MM.1S (cell line): ENCODE results near the gene CD276.

Experiments
- DNase-seq: peaks from one replicate; pipeline ENCODE4 v3.0.0-alpha.2; 2015
- H2AFZ ChIP-seq: fragments of 300-600 bp; sonication (generic); 2 replicates; pipeline ENCODE4 v1.6.0; 2016; ENCODE audit warnings: antibody characterized with exemption, low read length
- H3F3A ChIP-seq: fragments of 300-600 bp; sonication (generic); 2 replicates; pipeline ENCODE4 v1.6.1; 2016; ENCODE audit warnings: mild to moderate bottlenecking, antibody characterized with exemption, low read length, moderate library complexity, mixed read lengths; ENCODE audit not compliant: insufficient read depth
- H3K27ac ChIP-seq: fragments of 300-600 bp; sonication (generic); 2 replicates; pipeline ENCODE4 v1.5.1; 2016; ENCODE audit warnings: mild to moderate bottlenecking, low read length
- H3K27me3 ChIP-seq: fragments of 300-600 bp; sonication (generic); replicated peaks from 2 replicates; pipeline ENCODE4 v1.6.0; 2016; ENCODE audit warnings: low read length; ENCODE audit not compliant: insufficient read depth
- H3K36me3 ChIP-seq: fragments of 300-600 bp; sonication (generic); replicated peaks from 2 replicates; pipeline ENCODE4 v1.6.1; 2016; ENCODE audit warnings: mild to moderate bottlenecking, low read length, mixed read lengths; ENCODE audit not compliant: insufficient read depth
- H3K4me1 ChIP-seq: fragments of 300-600 bp; sonication (generic); 2 replicates; pipeline ENCODE4 v1.6.1; 2016; ENCODE audit warnings: low read length, mixed read lengths
- H3K4me2 ChIP-seq: fragments of 300-600 bp; sonication (generic); 2 replicates; pipeline ENCODE4 v1.6.0; 2016; ENCODE audit warnings: low read depth, low read length
- H3K4me3 ChIP-seq: fragments of 300-600 bp; sonication (generic); 2 replicates; pipeline ENCODE4 v1.5.1; 2016; ENCODE audit warnings: low read length, mixed read lengths
- H3K79me2 ChIP-seq: fragments of 300-600 bp; sonication (generic); 2 replicates; pipeline ENCODE4 v1.6.1; 2016; ENCODE audit warnings: mixed run types, low read length, mixed read lengths
- H3K9ac ChIP-seq: fragments of 300-600 bp; sonication (generic); 2 replicates; pipeline ENCODE4 v1.6.1; 2016; ENCODE audit warnings: low read length, mixed read lengths
- H3K9me2 ChIP-seq: fragments of 300-600 bp; sonication (generic); replicated peaks from 2 replicates; pipeline ENCODE4 v1.6.1; 2016; ENCODE audit warnings: mild to moderate bottlenecking, low read length, mixed read lengths; ENCODE audit not compliant: insufficient read depth
- H3K9me3 ChIP-seq: fragments of 300-600 bp; sonication (generic); replicated peaks from 2 replicates; pipeline ENCODE4 v1.6.1; 2016; ENCODE audit warnings: mild to moderate bottlenecking, low read length, mixed read lengths; ENCODE audit not compliant: insufficient read depth
- H4K20me1 ChIP-seq: fragments of 300-600 bp; sonication (generic); 2 replicates; pipeline ENCODE4 v1.6.1; 2016; ENCODE audit warnings: mild to moderate bottlenecking, low read length, moderate library complexity, mixed read lengths; ENCODE audit not compliant: insufficient read depth
- CTCF ChIP-seq: fragments of 300-600 bp; sonication (generic); IDR thresholded peaks from 2 replicates; pipeline ENCODE4 v1.5.1; 2016; ENCODE audit warnings: antibody characterized with exemption, low read length, mixed read lengths
- EZH2 ChIP-seq: fragments of 300-600 bp; sonication (generic); optimal IDR thresholded peaks from 2 replicates; pipeline ENCODE3; 2017; ENCODE audit warnings: low read depth, mild to moderate bottlenecking, antibody characterized with exemption, low read length, mixed read lengths
- EZH2phosphoT487 ChIP-seq: fragments of 300-600 bp; sonication (generic); IDR thresholded peaks from 2 replicates; pipeline ENCODE4 v1.6.1; 2018; ENCODE audit warnings: antibody characterized with exemption, low read length

CD276 gene

GRCh38 chr15:73748730-73749129 lies 64.5 kb downstream of the CD276 start:
- H3F3A ChIP-seq = no peaks in the 10 kb centered on the region
- H3K9me3 ChIP-seq = no peaks in the 10 kb centered on the region
- H4K20me1 ChIP-seq = no peaks in the 10 kb centered on the region
- H3K27me3 ChIP-seq = peaks cover 77% of the 10 kb centered on the region
- H3K4me3 ChIP-seq = no peak overlapping the region
- H3K36me3 ChIP-seq = no peaks in the 10 kb centered on the region
- H3K9ac ChIP-seq = no peak overlapping the region
- no peak overlapping the region for H3K27ac ChIP-seq
- no peaks in the 10 kb centered on the region for H3K4me1 ChIP-seq
- H3K79me2 ChIP-seq = no peaks in the 10 kb centered on the region
- no peak for TF ChIP-seq CTCF
- no peak for TF ChIP-seq EZH2phosphoT487
- TF ChIP-seq EZH2 = no peak
- H3K9me2 ChIP-seq = no peaks in the 10 kb centered on the region
- H3K4me2 ChIP-seq = no peak overlapping the region
- DNase-seq = no peak
- H2AFZ ChIP-seq = no peak overlapping the region

- Histone ChIP-seq H3K36me3 (no peaks in the 10 kb centered on the region), H3K9ac (no peak overlapping the region)
Measured at GRCh38 chr15:73749533-73749932, 65.3 kb downstream of the CD276 start.

GRCh38 chr15:73749971-73750370 lies 65.8 kb downstream of the CD276 start:
- Histone ChIP-seq H2AFZ (no peak overlapping the region), H3K4me2 (no peak overlapping the region), H3K27me3 (peaks cover 87% of the 10 kb centered on the region), H3K4me3 (no peak overlapping the region), H4K20me1 (no peaks in the 10 kb centered on the region), H3K4me1 (no peaks in the 10 kb centered on the region), H3K36me3 (no peaks in the 10 kb centered on the region), H3K27ac (no peak overlapping the region), H3F3A (no peaks in the 10 kb centered on the region), H3K79me2 (no peaks in the 10 kb centered on the region), H3K9ac (no peak overlapping the region), H3K9me3 (no peaks in the 10 kb centered on the region), H3K9me2 (no peaks in the 10 kb centered on the region)
- DNase-seq = no peak
- no peak for TF ChIP-seq EZH2
- no peak for TF ChIP-seq EZH2phosphoT487
- TF ChIP-seq CTCF = no peak

More at GRCh38 chr15:73749533-73749932, 65.3 kb downstream of the CD276 start:
- no peaks in the 10 kb centered on the region for H3K4me1 ChIP-seq
- no peak for DNase-seq
- no peaks in the 10 kb centered on the region for H3K9me3 ChIP-seq
- H2AFZ ChIP-seq = no peak overlapping the region
- no peaks in the 10 kb centered on the region for H3F3A ChIP-seq
- no peak overlapping the region for H3K4me3 ChIP-seq
- peaks cover 85% of the 10 kb centered on the region for H3K27me3 ChIP-seq
- no peaks in the 10 kb centered on the region for H4K20me1 ChIP-seq
- H3K27ac ChIP-seq = no peak overlapping the region
- no peaks in the 10 kb centered on the region for H3K79me2 ChIP-seq
- no peak overlapping the region for H3K4me2 ChIP-seq
- TF ChIP-seq EZH2 (no peak), EZH2phosphoT487 (no peak), CTCF (no peak)
- H3K9me2 ChIP-seq = no peaks in the 10 kb centered on the region
